GM10266 (cell line): ENCODE measurements around the gene RPP14.

ENCODE experiments used
- DNase-seq: peaks from one replicate; pipeline ENCODE4 v3.0.0; 2012; ENCODE audit errors: extremely low spot score
- TF ChIP-seq, protein P1 (sequence below): IDR thresholded peaks from 2 replicates; pipeline ENCODE4 v1.5.1; 2012; ENCODE audit warnings: mild to moderate bottlenecking, low read depth; ENCODE audit not compliant: control insufficient read depth, insufficient read depth; ENCODE audit errors: missing control alignments

Gene RPP14

DNA sequence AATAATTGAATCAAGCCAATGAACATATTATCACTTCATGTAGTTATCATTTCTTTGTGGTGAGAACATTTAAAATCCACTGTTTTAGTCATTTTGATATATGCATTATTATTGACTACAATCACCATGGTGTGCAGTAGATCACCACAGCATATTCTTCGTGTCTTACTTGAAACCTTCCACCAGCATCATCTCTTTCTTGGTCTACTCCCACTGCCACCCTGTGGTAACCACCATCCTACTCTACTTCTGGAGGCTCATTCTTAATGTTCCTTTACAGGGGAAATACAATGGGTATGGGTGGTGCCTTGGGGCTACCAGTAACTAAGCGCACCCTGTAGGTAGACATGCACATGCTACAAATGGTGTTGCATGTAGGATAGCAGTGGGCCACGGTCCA lies 52.0 kb downstream of the RPP14 start:
- TF ChIP-seq, protein P1, sequence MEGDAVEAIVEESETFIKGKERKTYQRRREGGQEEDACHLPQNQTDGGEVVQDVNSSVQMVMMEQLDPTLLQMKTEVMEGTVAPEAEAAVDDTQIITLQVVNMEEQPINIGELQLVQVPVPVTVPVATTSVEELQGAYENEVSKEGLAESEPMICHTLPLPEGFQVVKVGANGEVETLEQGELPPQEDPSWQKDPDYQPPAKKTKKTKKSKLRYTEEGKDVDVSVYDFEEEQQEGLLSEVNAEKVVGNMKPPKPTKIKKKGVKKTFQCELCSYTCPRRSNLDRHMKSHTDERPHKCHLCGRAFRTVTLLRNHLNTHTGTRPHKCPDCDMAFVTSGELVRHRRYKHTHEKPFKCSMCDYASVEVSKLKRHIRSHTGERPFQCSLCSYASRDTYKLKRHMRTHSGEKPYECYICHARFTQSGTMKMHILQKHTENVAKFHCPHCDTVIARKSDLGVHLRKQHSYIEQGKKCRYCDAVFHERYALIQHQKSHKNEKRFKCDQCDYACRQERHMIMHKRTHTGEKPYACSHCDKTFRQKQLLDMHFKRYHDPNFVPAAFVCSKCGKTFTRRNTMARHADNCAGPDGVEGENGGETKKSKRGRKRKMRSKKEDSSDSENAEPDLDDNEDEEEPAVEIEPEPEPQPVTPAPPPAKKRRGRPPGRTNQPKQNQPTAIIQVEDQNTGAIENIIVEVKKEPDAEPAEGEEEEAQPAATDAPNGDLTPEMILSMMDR: no peak
- no peak for DNase-seq

DNA sequence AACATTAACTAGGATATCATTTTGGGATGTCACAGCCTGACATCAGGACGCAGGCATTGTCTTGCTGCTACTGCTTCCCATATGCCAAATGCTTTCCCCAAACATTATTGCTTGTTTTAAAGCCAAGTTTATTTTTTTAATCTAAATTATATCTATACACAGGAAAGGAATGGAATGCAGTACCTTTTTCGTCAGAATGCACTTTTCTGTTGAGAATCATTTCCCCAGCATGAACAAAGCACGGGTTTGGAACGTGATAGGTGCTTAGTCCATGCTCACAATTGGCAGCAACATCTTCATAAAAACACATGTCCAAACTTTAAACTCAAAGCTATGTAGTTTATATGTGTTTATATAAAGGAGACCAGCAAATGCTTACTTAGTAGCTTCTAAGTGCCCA lies 52.8 kb downstream of the RPP14 start:
- no peak for DNase-seq
- TF ChIP-seq, protein P1: no peak

DNA sequence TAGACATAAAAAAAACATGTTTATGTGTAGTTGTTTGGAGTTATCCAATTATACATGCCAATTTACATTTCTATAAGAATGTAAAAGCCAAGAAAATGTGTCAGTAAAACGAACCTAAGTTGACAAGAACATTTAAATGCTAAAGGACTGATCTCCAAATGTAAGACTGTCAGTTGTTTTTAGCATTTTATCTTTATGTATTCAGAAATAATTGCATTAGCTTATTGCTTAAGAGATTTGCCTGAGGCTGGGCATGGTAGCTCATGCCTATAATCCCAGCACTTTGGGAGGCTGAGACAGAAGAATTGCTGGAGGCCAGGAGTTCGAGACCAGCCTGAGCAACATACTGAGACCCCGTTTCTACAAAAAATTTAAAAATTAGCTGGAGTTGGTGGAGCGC lies 53.6 kb downstream of the RPP14 start:
- TF ChIP-seq, protein P1: no peak
- no peak for DNase-seq

DNA sequence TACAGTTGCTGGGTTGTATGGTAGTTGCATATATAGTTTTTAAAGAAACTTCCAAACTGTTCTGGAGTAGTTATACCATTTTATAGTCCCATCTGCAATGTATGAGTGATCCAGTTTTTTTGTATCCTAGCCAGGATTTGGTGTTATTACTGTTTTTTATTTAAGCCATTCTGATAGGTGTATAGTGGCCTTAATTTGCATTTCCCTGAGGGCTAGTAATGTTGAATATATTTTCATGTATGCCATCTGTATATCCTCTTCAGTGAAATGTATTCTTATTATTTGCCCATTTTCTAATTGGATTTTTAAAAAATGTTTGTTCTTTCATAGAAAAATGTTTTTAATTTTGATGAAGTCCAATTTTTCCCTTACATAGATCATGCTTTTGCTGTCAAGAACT lies 55.8 kb downstream of the RPP14 start:
- TF ChIP-seq, protein P1: no peak

DNA sequence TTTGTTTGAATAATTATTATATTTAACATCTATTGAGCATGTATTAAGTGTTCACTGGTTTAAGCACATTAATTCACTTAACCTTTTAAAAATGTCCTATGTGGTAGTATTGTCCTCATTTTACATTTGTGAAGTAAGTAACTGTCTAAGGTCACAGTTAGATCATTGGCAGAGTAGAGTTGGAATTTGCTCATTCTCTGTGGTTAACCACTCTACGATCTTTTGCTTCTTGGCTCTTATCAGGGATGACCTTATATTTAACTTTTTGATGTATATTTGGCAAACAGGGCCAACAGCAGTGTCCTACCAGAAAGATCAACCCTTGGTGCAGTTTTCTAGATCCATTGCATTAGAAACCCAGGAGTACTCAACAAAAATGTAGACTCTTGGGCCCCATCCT lies 60.7 kb downstream of the RPP14 start:
- TF ChIP-seq, protein P1: no peak
- DNase-seq: no peak

More for the DNA sequence above, 55.8 kb downstream of the RPP14 start:
- DNase-seq: no peak

DNA sequence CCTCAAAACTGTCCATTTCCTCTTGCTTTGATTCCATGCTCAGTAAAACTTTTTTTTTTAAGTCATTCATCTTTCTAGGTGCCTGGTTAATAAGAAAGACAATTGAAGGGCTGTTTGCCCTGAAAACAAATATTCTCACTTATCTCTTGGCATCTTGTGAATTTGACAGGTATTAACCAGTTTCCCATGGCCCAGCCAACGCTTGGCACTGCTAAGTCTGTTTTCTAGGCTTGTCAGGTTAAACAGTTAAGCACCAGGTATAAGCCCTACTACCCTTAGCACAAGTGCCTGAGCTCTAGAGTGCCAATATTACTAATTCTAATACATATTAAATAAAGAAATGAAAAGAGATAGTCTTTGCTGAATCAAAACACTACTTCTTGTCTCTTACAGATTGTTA lies 63.0 kb downstream of the RPP14 start:
- TF ChIP-seq, protein P1: no peak
- DNase-seq: no peak
